Measurements from ENCODE around the gene GAS1. TPM values are rescaled to one million over a fixed set of nuclear protein-coding genes. Genes with fewer than 3 reads are reported as not detected.

Gene GAS1
- total RNA-seq, 1 donor from 2014 or later, result not detected

- Mint-ChIP-seq H3K9me3 (peaks cover 5% of the 10 kb centered on the region), H3K27me3 (peaks cover 2% of the 10 kb centered on the region), H3K27ac (no peak overlapping the region), H3K36me3 (ENCODE audit: low read depth) (no peaks in the 10 kb centered on the region), H3K4me3 (no peak overlapping the region), H3K4me1 (no peaks in the 10 kb centered on the region)
- CTCF ChIA-PET, result no interaction called here
- TF ChIP-seq CTCF (IDR thresholded peaks at IDR 0.05), result no peak
- POLR2A ChIA-PET, result no interaction called here
- ATAC-seq (ENCODE audit: low read depth) (no peak), DNase-seq (no peak)
- intact Hi-C loops (cut with micrococcal nuclease), result no loop called here
Observed at GRCh38 chr9:86987900-86988299, 40.6 kb upstream of the GAS1 start.

- peaks cover 6% of the 10 kb centered on the region for H3K27me3 Mint-ChIP-seq
- H3K9me3 Mint-ChIP-seq, result peaks cover 5% of the 10 kb centered on the region
- no peak overlapping the region for H3K4me3 Mint-ChIP-seq
- intact Hi-C loops (cut with micrococcal nuclease), result no loop called here
- no peak overlapping the region for H3K27ac Mint-ChIP-seq
- ATAC-seq (ENCODE audit: low read depth) (no peak), DNase-seq (no peak)
- ChIA-PET CTCF (no interaction called here), POLR2A (no interaction called here)
- no peaks in the 10 kb centered on the region for H3K36me3 Mint-ChIP-seq (ENCODE audit: low read depth)
- H3K4me1 Mint-ChIP-seq, result no peaks in the 10 kb centered on the region
- no peak for TF ChIP-seq CTCF (IDR thresholded peaks at IDR 0.05)
Observed at GRCh38 chr9:86985132-86985647, 37.9 kb upstream of the GAS1 start.

GRCh38 chr9:86983620-86984259 lies 36.4 kb upstream of the GAS1 start:
- intact Hi-C loops (cut with micrococcal nuclease), result no loop called here
- TF ChIP-seq CTCF (IDR thresholded peaks at IDR 0.05), result no peak
- CTCF ChIA-PET, result no interaction called here
- H3K9me3 Mint-ChIP-seq, result peaks cover 5% of the 10 kb centered on the region
- H3K27me3 Mint-ChIP-seq, result peaks cover 6% of the 10 kb centered on the region
- H3K4me3 Mint-ChIP-seq, result no peak overlapping the region
- POLR2A ChIA-PET, result no interaction called here
- no peaks in the 10 kb centered on the region for H3K36me3 Mint-ChIP-seq (ENCODE audit: low read depth)
- ATAC-seq (ENCODE audit: low read depth) (no peak), DNase-seq (no peak)
- no peaks in the 10 kb centered on the region for H3K4me1 Mint-ChIP-seq
- no peak overlapping the region for H3K27ac Mint-ChIP-seq

GRCh38 chr9:86983249-86983619 lies 35.9 kb upstream of the GAS1 start:
- Mint-ChIP-seq H3K27ac (no peak overlapping the region), H3K27me3 (peaks cover 6% of the 10 kb centered on the region), H3K36me3 (ENCODE audit: low read depth) (no peaks in the 10 kb centered on the region), H3K9me3 (peaks cover 5% of the 10 kb centered on the region), H3K4me3 (no peak overlapping the region), H3K4me1 (no peaks in the 10 kb centered on the region)
- ChIA-PET POLR2A (no interaction called here), CTCF (no interaction called here)
- no peak for ATAC-seq (ENCODE audit: low read depth)
- intact Hi-C loops (cut with micrococcal nuclease), result no loop called here
- no peak for TF ChIP-seq CTCF (IDR thresholded peaks at IDR 0.05)
- no peak for DNase-seq

GRCh38 chr9:86980802-86981201 lies 33.5 kb upstream of the GAS1 start:
- intact Hi-C loops (cut with micrococcal nuclease), result no loop called here
- Mint-ChIP-seq H3K4me1 (no peaks in the 10 kb centered on the region), H3K4me3 (no peak overlapping the region), H3K27ac (no peak overlapping the region), H3K27me3 (peaks cover 4% of the 10 kb centered on the region), H3K9me3 (no peaks in the 10 kb centered on the region), H3K36me3 (ENCODE audit: low read depth) (no peaks in the 10 kb centered on the region)
- CTCF ChIA-PET, result no interaction called here
- ATAC-seq (ENCODE audit: low read depth) (no peak), DNase-seq (no peak)
- TF ChIP-seq CTCF (IDR thresholded peaks at IDR 0.05), result no peak
- POLR2A ChIA-PET, result no interaction called here

Measured in activated B cell treated with CpG ODN at 0.5 μM for 24 hours (primary cell).